HepG2 (cell line): ENCODE measurements around the gene CACNB4. TPM values are rescaled to one million over a fixed set of nuclear protein-coding genes. Genes with fewer than 3 reads are reported as not detected.

ENCODE experiments used
- CCDC6 ChIP-seq: sonication (generic); formaldehyde crosslinking; IDR thresholded peaks from 2 replicates; pipeline ENCODE4 v1.8.1; 2022; ENCODE audit warnings: mild to moderate bottlenecking, missing genetic modification reagents, moderate library complexity
- EED ChIP-seq: sonication (generic); formaldehyde crosslinking; IDR thresholded peaks from 2 replicates; pipeline ENCODE4 v1.5.0; 2020; ENCODE audit warnings: mild to moderate bottlenecking, missing genetic modification reagents
- ELF1 ChIP-seq: sonication (generic); formaldehyde crosslinking; IDR thresholded peaks from 2 replicates; pipeline ENCODE4 v1.4.0; 2020; ENCODE audit warnings: missing genetic modification reagents
- FOSL1 ChIP-seq: sonication (generic); formaldehyde crosslinking; IDR thresholded peaks from 2 replicates; pipeline ENCODE4 v1.9.0; 2021; ENCODE audit warnings: missing genetic modification reagents, borderline replicate concordance
- FOXA3 ChIP-seq: IDR thresholded peaks from 2 replicates; pipeline ENCODE4 v1.6.1; 2016; ENCODE audit warnings: missing genetic modification reagents, missing compliant biosample characterization
- HNRNPH1 ChIP-seq: fragments of 200-400 bp; formaldehyde crosslinking; optimal IDR thresholded peaks from 2 replicates; pipeline ENCODE3; 2017; ENCODE audit warnings: mild to moderate bottlenecking, low read depth, low read length
- KAT8 ChIP-seq: IDR thresholded peaks from 2 replicates; pipeline ENCODE4 v1.6.1; 2016; ENCODE audit warnings: missing genetic modification reagents, missing compliant biosample characterization
- NFE2 ChIP-seq: sonication (generic); formaldehyde crosslinking; IDR thresholded peaks from 2 replicates; pipeline ENCODE4 v1.4.0; 2020; ENCODE audit warnings: missing genetic modification reagents
- NFYC ChIP-seq: IDR thresholded peaks from 2 replicates; pipeline ENCODE4 v1.6.1; 2016; ENCODE audit warnings: missing genetic modification reagents, missing compliant biosample characterization
- RARA ChIP-seq: IDR thresholded peaks from 2 replicates; pipeline ENCODE4 v1.6.1; 2016; ENCODE audit warnings: missing genetic modification reagents, missing compliant biosample characterization
- SOX5 ChIP-seq: IDR thresholded peaks from 2 replicates; pipeline ENCODE4 v1.6.1; 2016; ENCODE audit warnings: borderline replicate concordance
- SSRP1 ChIP-seq: IDR thresholded peaks from 2 replicates; pipeline ENCODE4 v1.6.1; 2016; ENCODE audit warnings: control low read depth
- STAG1 ChIP-seq: sonication (generic); formaldehyde crosslinking; IDR thresholded peaks from 2 replicates; pipeline ENCODE4 v1.4.0; 2020; ENCODE audit warnings: missing genetic modification reagents
- TP53 ChIP-seq: sonication (generic); formaldehyde crosslinking; conservative IDR thresholded peaks from 2 replicates; pipeline ENCODE4 v1.4.0; 2020; ENCODE audit warnings: missing genetic modification reagents
- ZBTB10 ChIP-seq: sonication (generic); formaldehyde crosslinking; IDR thresholded peaks from 2 replicates; pipeline ENCODE4 v1.4.0; 2020; ENCODE audit warnings: missing genetic modification reagents, borderline replicate concordance
- ZFP90 ChIP-seq: sonication (generic); formaldehyde crosslinking; IDR thresholded peaks from 2 replicates; pipeline ENCODE4 v1.8.0; 2022; ENCODE audit warnings: missing genetic modification reagents, mild to moderate bottlenecking, inconsistent platforms, borderline replicate concordance
- ZHX1 ChIP-seq: sonication (generic); formaldehyde crosslinking; IDR thresholded peaks from 2 replicates; pipeline ENCODE4 v1.8.1; 2022; ENCODE audit warnings: low read depth, mild to moderate bottlenecking, missing genetic modification reagents
- ZNF234 ChIP-seq: sonication (generic); formaldehyde crosslinking; conservative IDR thresholded peaks from 2 replicates; pipeline ENCODE4 v1.5.1; 2020; ENCODE audit warnings: mild to moderate bottlenecking, missing genetic modification reagents
- ZNF280D ChIP-seq: sonication (generic); formaldehyde crosslinking; IDR thresholded peaks from 2 replicates; pipeline ENCODE4 v1.5.1; 2020; ENCODE audit warnings: mild to moderate bottlenecking, missing genetic modification reagents
- ZNF34 ChIP-seq: sonication (generic); formaldehyde crosslinking; IDR thresholded peaks from 2 replicates; pipeline ENCODE4 v1.4.0; 2020; ENCODE audit warnings: mild to moderate bottlenecking, missing genetic modification reagents, borderline replicate concordance
- ZNF530 ChIP-seq: sonication (generic); formaldehyde crosslinking; IDR thresholded peaks from 2 replicates; pipeline ENCODE4 v1.5.0; 2020; ENCODE audit warnings: low read depth, mild to moderate bottlenecking, missing genetic modification reagents
- ZNF563 ChIP-seq: sonication (generic); formaldehyde crosslinking; IDR thresholded peaks from 2 replicates; pipeline ENCODE4 v1.8.0; 2022; ENCODE audit warnings: mild to moderate bottlenecking, moderate library complexity, missing genetic modification reagents
- ZNF567 ChIP-seq: sonication (generic); formaldehyde crosslinking; IDR thresholded peaks from 2 replicates; pipeline ENCODE4 v1.8.1; 2023; ENCODE audit warnings: mild to moderate bottlenecking, missing genetic modification reagents, borderline replicate concordance
- ZNF678 ChIP-seq: sonication (generic); formaldehyde crosslinking; IDR thresholded peaks from 2 replicates; pipeline ENCODE4 v1.4.0; 2020; ENCODE audit warnings: mild to moderate bottlenecking, missing genetic modification reagents
- polyA plus RNA-seq, 8 experiments: library from polyadenylated mRNA; depleted of rRNA in 3 of 8; stranded (reverse) in 7 of 8; unstranded in 1 of 8; fragments of >200 nt; fragmentation: Illumina TruSeq in 4 of 8; extraction: Trizol in 4 of 8; gene quantifications; 2 replicates each; pipeline versions ENCODE4 v1.2.1 to v1.2.3, GENCODE V29; 2011 to 2016; ENCODE audit warnings: low read depth in 4 of 8, missing spikeins in 1 of 8, mixed read lengths in 1 of 8; ENCODE audit not compliant: insufficient read depth in 1 of 8
- total RNA-seq, 5 experiments: library from RNA; depleted of rRNA; stranded (reverse); fragments of >200 nt; fragmentation: Illumina TruSeq; extraction: Trizol; gene quantifications; 2 replicates each; pipeline ENCODE4 v1.2.3, GENCODE V29; 2016; ENCODE audit warnings: low read depth in 1 of 5

The CACNB4 gene
- total and polyA plus RNA-seq, 2 of the 13 experiments (the other 11 are each of a cell fraction or from before 2014, with no cell fraction given), result 5.1 to 14.3 TPM

GRCh38 chr2:151853070-151853758 is 245.6 kb downstream of the CACNB4 start (continued):
- TF ChIP-seq ZNF280D, result no peak
- TF ChIP-seq ZNF34 (CRISPR knock-in tag), result no peak
- no peak for TF ChIP-seq ZNF678 (CRISPR knock-in tag)
- TF ChIP-seq STAG1, result no peak
- TF ChIP-seq ZBTB10 (CRISPR knock-in tag), result no peak
- 0 out of 2 replicates have a peak, but pooled peaks have one; percentile 13 for TF ChIP-seq ELF1 (CRISPR knock-in tag)
- no peak for TF ChIP-seq FOSL1
- peak; percentile 91 for TF ChIP-seq SOX5 (CRISPR knock-in tag)
- TF ChIP-seq ZNF567 (CRISPR knock-in tag), result no peak
- no peak for TF ChIP-seq EED (CRISPR knock-in tag)
- TF ChIP-seq NFE2 (CRISPR knock-in tag), result no peak
- peak; percentile 91 for TF ChIP-seq FOXA3 (CRISPR knock-in tag)
- TF ChIP-seq CCDC6 (CRISPR knock-in tag), result no peak
- TF ChIP-seq RARA (CRISPR knock-in tag), result peak; percentile 52
- TF ChIP-seq KAT8 (CRISPR knock-in tag), result no peak
- no peak for TF ChIP-seq TP53 (CRISPR knock-in tag)
- no peak for TF ChIP-seq ZHX1
- no peak for TF ChIP-seq ZNF530
- no peak for TF ChIP-seq ZNF234 (CRISPR knock-in tag)
- TF ChIP-seq SSRP1 (CRISPR knock-in tag), result no peak
- TF ChIP-seq ZFP90, result no peak
- no peak for TF ChIP-seq ZNF563 (CRISPR knock-in tag)
- TF ChIP-seq HNRNPH1, result no peak
- TF ChIP-seq NFYC (CRISPR knock-in tag), result peak; percentile 57; the same call in 1 of the 2 replicates
